Stimulated activated naive CD4-positive, alpha-beta T cell (primary cell): Measurements from ENCODE around the gene HIP1.
"Not testable (repeated sequence)": the region's sequence is repeated elsewhere in the genome, so short reads cannot be mapped to it uniquely, and the experiment has no call there.

ENCODE experiments used
- DNase-seq, 6 experiments: peaks; one replicate each; lab custom pipeline; 2025; lab: John Stamatoyannopoulos, UW

HIP1 gene

GRCh38 chr7:75575488-75576121 lies 163.1 kb downstream of the HIP1 start:
- DNase-seq, result no peak

GRCh38 chr7:75573477-75574019 lies 165.2 kb downstream of the HIP1 start:
- DNase-seq, result no peak

- no peak for DNase-seq
Observed at GRCh38 chr7:75572814-75573213, 165.9 kb downstream of the HIP1 start.

- DNase-seq, result no peak
Observed at GRCh38 chr7:75572396-75572795, 166.3 kb downstream of the HIP1 start.

GRCh38 chr7:75571209-75571608 lies 167.5 kb downstream of the HIP1 start:
- no peak for DNase-seq

- DNase-seq, result not testable (repeated sequence)
Observed at GRCh38 chr7:75569629-75570282, 169.0 kb downstream of the HIP1 start.

- DNase-seq, result no peak
Observed at GRCh38 chr7:75567948-75568595, 170.7 kb downstream of the HIP1 start.

- no peak for DNase-seq
Observed at GRCh38 chr7:75565132-75565837, 173.5 kb downstream of the HIP1 start.

GRCh38 chr7:75563171-75563570 lies 175.6 kb downstream of the HIP1 start:
- DNase-seq, result no peak

GRCh38 chr7:75559976-75560365 lies 178.8 kb downstream of the HIP1 start:
- DNase-seq, result no peak

- no peak for DNase-seq
Observed at GRCh38 chr7:75559355-75559975, 179.3 kb downstream of the HIP1 start.

- not testable (repeated sequence) for DNase-seq
Observed at GRCh38 chr7:75556835-75557234, 181.9 kb downstream of the HIP1 start.

GRCh38 chr7:75555736-75556135 lies 183.0 kb downstream of the HIP1 start:
- no peak for DNase-seq

- DNase-seq, result no peak
Observed at GRCh38 chr7:75546237-75547015, 192.3 kb downstream of the HIP1 start.

GRCh38 chr7:75537731-75538130 lies 201.0 kb downstream of the HIP1 start:
- no peak for DNase-seq

- no peak for DNase-seq
Observed at GRCh38 chr7:75536940-75537538, 201.7 kb downstream of the HIP1 start.

GRCh38 chr7:75536491-75536890 lies 202.2 kb downstream of the HIP1 start:
- DNase-seq, result no peak

GRCh38 chr7:75534727-75535307 lies 203.9 kb downstream of the HIP1 start:
- no peak for DNase-seq

- DNase-seq, result no peak
Observed at GRCh38 chr7:75533926-75534325, 204.8 kb downstream of the HIP1 start.

GRCh38 chr7:75532639-75533038 lies 206.1 kb downstream of the HIP1 start:
- DNase-seq, result no peak
